HCT116 (cell line): ENCODE data around the gene RNASEH2A.

Experiments used
- CBX3 ChIP-seq: IDR thresholded peaks from 2 replicates; pipeline ENCODE4 v1.6.1; 2012; ENCODE audit warnings: low read depth
- EZH2phosphoT487 ChIP-seq: fragments of 200-600 bp; IDR thresholded peaks from 2 replicates; pipeline ENCODE4 v1.6.1; 2018; ENCODE audit warnings: antibody characterized with exemption, borderline replicate concordance
- POLR2A ChIP-seq: IDR thresholded peaks from 2 replicates; pipeline ENCODE4 v1.7.0; 2011; ENCODE audit warnings: borderline replicate concordance; ENCODE audit not compliant: insufficient read depth, insufficient read length; ENCODE audit errors: extremely low read depth
- POLR2AphosphoS5 ChIP-seq: IDR thresholded peaks from 2 replicates; pipeline ENCODE4 v1.6.1; 2011; ENCODE audit warnings: mild to moderate bottlenecking, low read depth, low read length, moderate library complexity
- RAD21 ChIP-seq: IDR thresholded peaks from 2 replicates; pipeline ENCODE4 v1.6.1; 2012; ENCODE audit warnings: low read depth, mild to moderate bottlenecking
- SP1 ChIP-seq: IDR thresholded peaks from 2 replicates; pipeline ENCODE4 v1.6.1; 2012; ENCODE audit warnings: low read depth
- SRF ChIP-seq: IDR thresholded peaks from 2 replicates; pipeline ENCODE4 v1.6.1; 2012; ENCODE audit warnings: low read depth
- TF ChIP-seq, protein P1 (sequence below), 3 experiments: fragments of 200-600 bp in 1 of 3; sonication (generic) in 1 of 3; IDR thresholded peaks in 2 of 3; conservative IDR thresholded peaks in 1 of 3; 2 replicates each; pipeline ENCODE4 v1.5.1; 2012 to 2017; ENCODE audit warnings: low read depth in 2 of 3, low read length in 2 of 3, antibody characterized with exemption in 1 of 3, borderline replicate concordance in 1 of 3, control low read depth in 1 of 3, mild to moderate bottlenecking in 1 of 3, mixed read lengths in 1 of 3, mixed run types in 1 of 3, moderate library complexity in 1 of 3; ENCODE audit not compliant: insufficient read depth in 1 of 3
- TF ChIP-seq, protein P2 (sequence below): IDR thresholded peaks from 2 replicates; pipeline ENCODE4 v1.6.1; 2011; ENCODE audit warnings: mild to moderate bottlenecking, low read length, moderate library complexity; ENCODE audit not compliant: insufficient replicate concordance; ENCODE audit errors: extremely low read depth

- TF ChIP-seq, protein P1, sequence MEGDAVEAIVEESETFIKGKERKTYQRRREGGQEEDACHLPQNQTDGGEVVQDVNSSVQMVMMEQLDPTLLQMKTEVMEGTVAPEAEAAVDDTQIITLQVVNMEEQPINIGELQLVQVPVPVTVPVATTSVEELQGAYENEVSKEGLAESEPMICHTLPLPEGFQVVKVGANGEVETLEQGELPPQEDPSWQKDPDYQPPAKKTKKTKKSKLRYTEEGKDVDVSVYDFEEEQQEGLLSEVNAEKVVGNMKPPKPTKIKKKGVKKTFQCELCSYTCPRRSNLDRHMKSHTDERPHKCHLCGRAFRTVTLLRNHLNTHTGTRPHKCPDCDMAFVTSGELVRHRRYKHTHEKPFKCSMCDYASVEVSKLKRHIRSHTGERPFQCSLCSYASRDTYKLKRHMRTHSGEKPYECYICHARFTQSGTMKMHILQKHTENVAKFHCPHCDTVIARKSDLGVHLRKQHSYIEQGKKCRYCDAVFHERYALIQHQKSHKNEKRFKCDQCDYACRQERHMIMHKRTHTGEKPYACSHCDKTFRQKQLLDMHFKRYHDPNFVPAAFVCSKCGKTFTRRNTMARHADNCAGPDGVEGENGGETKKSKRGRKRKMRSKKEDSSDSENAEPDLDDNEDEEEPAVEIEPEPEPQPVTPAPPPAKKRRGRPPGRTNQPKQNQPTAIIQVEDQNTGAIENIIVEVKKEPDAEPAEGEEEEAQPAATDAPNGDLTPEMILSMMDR (IDR thresholded peaks at IDR 0.05 in 2 of 3, conservative IDR thresholded peaks at IDR 0.05 in 1 of 3; ENCODE audit: borderline replicate concordance in 1 of 3, insufficient read depth in 1 of 3, low read depth in 2 of 3, low read length in 2 of 3), result no peak
- TF ChIP-seq, protein P2, sequence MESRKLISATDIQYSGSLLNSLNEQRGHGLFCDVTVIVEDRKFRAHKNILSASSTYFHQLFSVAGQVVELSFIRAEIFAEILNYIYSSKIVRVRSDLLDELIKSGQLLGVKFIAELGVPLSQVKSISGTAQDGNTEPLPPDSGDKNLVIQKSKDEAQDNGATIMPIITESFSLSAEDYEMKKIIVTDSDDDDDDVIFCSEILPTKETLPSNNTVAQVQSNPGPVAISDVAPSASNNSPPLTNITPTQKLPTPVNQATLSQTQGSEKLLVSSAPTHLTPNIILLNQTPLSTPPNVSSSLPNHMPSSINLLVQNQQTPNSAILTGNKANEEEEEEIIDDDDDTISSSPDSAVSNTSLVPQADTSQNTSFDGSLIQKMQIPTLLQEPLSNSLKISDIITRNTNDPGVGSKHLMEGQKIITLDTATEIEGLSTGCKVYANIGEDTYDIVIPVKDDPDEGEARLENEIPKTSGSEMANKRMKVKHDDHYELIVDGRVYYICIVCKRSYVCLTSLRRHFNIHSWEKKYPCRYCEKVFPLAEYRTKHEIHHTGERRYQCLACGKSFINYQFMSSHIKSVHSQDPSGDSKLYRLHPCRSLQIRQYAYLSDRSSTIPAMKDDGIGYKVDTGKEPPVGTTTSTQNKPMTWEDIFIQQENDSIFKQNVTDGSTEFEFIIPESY, result no peak
- TF ChIP-seq POLR2A (no peak), RAD21 (no peak), CBX3 (no peak), EZH2phosphoT487 (no peak), SP1 (no peak), SRF (no peak), POLR2AphosphoS5 (no peak)
Measured at GRCh38 chr19:12759686-12760085, 46.7 kb upstream of the RNASEH2A start.
